ENCODE data around the gene CARD6.
A peak's percentile ranks its signal among the peaks of the same experiment; 100 is the strongest.
"Not testable (repeated sequence)": the region's sequence is repeated elsewhere in the genome, so short reads cannot be mapped to it uniquely, and the experiment has no call there.

Gene CARD6

GRCh38 chr5:40877371-40877988 lies 36.3 kb downstream of the CARD6 start:
- DNase-seq = no peak

GRCh38 chr5:40879163-40879942 lies 38.2 kb downstream of the CARD6 start:
- peak; percentile 9 to 68 for DNase-seq

DNA sequence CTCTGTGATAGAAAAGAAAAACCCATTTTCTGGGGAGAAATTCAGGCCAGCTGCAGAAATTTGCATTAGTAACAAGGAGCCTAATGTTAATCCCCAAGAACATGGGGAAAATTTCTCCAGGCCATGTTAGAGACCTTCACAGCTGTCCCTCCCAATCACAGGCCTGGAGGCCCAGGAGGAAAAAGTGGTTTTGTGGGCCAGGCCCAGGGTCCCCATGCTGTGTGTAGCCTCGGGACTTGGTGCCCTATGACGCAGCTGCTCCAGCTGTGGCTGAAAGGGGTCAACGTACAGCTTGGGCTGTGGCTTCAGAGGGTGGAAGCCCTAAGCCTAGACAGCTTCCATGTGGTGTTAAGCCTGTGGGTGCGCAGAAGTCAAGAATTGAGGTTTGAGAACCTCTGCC lies 41.1 kb downstream of the CARD6 start:
- DNase-seq = no peak

DNA sequence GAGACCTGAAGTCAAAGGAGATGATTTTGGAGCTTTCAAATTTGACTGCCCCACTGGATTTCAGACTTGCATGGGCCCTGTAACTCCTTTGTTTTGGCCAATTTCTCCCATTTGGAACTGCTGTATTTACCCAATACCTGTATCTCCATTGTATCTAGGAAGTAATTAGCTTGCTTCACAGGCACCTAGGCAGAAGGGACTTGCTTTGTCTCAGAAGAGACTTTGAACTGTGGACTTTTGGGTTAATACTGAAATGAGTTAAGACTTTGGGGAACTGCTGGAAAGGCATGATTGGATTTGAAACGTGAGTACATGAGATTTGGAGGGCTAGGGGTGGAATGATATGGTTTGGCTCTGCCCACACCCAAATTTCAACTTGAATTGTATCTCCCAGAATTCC lies 41.9 kb downstream of the CARD6 start:
- DNase-seq = not testable (repeated sequence)

DNA sequence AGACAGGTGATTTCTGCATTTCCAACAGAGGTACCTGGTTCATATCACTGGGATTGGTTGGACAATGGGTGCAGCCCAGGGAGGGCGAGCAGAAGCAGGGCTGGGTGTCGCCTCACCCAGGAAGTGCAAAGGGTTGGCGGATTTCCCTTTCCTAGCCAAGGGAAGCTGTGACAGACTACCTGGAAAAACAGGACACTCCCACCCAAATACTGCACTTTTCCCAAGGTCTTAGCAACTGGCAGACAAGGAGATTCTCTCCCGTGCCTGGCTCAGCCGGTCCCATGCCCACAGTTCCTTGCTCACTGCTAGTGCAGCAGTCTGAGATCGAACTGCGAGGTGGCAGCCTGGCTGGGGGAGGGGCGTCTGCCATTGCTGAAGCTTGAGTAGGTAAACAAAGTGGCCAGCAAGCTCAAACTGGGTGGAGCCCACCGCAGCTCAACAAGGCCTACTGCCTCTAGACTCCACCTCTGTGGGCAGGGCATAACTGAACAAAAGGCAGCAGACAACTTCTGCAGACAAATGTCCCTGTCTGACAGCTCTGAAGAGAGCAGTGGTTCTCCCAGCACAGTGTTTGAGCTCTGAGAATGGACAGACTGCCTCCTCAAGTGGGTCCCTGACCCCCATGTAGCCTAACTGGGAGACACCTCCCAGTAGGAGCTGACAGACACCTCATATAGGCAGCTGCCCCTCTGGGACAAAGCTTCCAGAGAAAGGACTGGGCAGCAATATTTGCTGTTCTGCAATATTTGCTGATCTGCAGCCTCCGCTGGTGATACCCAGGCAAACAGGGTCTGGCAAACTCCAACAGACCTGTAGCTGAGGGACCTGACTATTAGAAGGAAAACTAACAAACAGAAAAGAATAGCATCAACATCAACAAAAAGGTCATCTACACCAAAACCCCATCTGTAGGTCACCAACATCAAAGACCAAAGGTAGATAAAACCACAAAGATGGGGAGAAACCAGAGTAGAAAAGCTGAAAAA lies 54.6 kb downstream of the CARD6 start:
- DNase-seq = not testable (repeated sequence)

DNA sequence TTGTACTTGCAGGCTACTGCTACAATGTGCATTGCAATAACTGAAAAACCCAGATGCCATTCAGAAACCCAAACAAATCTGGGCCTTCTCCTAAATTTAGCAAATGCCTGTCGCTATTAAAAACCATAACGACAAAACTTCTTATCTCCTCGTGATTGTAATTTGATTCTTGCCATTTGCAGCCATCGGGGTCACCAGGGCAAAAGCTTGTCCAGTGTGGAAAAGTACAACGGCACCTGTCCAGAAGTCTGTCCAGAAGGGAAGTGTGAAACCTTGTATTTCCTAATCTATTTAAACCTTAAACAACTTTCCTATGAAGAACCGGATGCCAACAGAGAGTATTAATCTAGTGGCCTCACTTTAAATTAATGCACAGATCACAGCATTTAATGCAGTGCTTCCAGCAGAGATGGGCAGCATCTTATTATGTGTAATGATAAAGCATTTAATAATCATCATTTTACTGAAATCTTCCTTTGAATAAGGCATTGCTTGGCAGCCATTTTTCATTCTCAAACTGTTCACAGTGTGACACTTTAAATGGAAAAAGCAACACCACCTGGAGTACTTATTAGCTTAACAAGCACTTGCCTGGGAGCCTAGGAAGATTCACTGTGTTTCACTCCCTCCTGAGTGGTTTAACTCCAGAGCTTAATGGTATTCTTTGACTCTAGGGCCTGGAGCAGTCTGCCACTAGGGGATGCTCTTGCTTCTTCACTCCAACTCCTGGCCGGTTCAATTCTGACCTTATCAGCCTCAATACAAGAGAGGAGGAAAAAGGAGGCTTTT lies 63.2 kb downstream of the CARD6 start:
- DNase-seq = peak; percentile 73 to 90

DNA sequence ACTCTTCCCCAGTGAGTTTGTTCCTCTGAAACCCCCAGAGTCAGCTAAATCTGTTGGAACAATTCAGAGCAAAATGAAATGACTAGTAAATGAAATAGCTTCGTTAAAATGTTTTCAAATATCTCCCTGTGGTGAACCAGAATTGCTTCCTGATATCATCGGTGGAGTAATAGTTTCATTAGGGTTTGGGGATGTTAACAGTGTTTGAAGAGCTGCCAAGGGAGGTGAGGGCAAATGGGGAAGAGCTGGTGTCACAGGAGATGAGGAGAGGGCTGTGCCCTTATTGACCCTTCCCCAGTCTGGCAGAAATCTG lies 63.8 kb downstream of the CARD6 start:
- DNase-seq = no peak

DNA sequence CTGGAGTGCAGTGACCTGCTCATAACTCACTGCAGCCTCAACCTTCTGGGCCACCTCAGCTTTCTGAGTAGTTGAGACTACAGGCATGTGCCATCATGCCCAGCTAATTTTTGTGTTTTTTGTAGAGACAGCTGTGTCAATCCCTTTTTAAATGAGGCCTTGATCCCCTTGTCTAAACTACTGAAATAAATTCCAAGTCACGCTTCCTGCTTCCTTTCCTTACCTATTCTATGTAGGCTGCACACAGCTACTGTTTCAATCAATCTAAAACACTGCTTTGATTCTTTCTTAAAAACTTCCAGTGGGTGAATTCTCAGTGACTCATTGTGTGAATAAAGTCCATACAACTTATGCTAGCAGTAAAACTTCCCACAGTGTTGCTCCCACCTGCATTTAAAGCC lies 65.2 kb downstream of the CARD6 start:
- DNase-seq = no peak

DNA sequence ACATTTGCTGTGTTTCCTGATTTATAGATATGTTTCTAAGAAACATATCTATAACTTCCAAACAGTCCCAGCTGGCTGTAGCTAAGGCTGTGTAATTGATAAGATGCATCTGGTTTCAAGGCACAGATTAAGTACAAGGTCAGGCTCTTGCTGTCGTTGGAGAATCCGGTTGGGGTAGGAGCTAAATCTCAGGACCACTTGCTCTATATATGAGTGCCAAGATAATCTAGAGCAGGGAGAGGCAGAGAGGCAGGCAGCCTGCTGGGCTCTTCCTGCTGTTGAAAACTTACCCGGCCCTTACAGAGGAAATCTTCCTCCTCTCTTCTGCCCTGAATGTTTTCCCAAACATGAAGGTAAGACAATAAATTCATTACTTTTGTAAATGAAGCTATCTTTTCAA lies 68.1 kb downstream of the CARD6 start, which contains the start of gene C7:
TSS of gene C7 (plus strand) at position 234 of the 400 bp plus-strand sequence. CDS start at position 348, 114 bp downstream.
- DNase-seq = no peak

- no peak for DNase-seq
These were observed 68.6 kb downstream of the CARD6 start for GRCh38 chr5:40909723-40910122.
